ENCODE data around the gene SUPT3H. TPM values are rescaled to one million over a fixed set of nuclear protein-coding genes. Genes with fewer than 3 reads are reported as not detected.

Gene SUPT3H
- total and polyA plus RNA-seq, 5 experiments from 2014 or later, result 16.9 to 20.8 (median 20.0) TPM

DNA sequence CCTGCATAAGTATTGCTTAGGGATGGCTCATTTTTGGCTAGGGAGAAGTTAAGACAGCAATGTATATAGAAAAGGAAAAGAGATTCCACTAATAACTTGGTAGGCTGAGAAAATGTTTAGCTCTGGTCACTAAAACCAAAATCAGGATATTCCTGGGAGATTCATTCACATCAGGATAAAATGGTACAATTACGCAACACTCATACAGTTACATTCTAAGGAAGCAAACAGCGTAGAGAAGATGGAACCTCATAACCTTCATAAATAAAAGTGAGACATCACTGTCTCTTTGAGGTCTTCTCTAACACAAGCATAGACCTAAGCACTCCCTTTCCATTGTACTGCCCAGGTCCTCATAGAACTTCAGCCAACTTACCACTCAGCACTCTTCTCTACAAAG, 345.3 kb downstream of the SUPT3H start:
- no peaks in the 10 kb centered on the region for H3K27me3 Mint-ChIP-seq
- H3K4me3 Mint-ChIP-seq, result no peak overlapping the region
- peaks cover 0 to 11% (median 5%) of the 10 kb centered on the region in 4 donors for H3K4me1 Mint-ChIP-seq
- H3K36me3 Mint-ChIP-seq, result peaks cover 0 to 12% (median 12%) of the 10 kb centered on the region in 3 donors
- peaks cover 0 to 15% (median 9%) of the 10 kb centered on the region in 9 donors for H3K9me3 Mint-ChIP-seq
- no peak for ATAC-seq
- DNase-seq, result no peak
- H3K27ac Mint-ChIP-seq, result no peak overlapping the region
- POLR2A ChIA-PET, result interaction anchor here (0.6 kb wide), 1 partner anchor 396 kb away, joined by 4 read pairs; no protein-coding TSS in a partner anchor

DNA sequence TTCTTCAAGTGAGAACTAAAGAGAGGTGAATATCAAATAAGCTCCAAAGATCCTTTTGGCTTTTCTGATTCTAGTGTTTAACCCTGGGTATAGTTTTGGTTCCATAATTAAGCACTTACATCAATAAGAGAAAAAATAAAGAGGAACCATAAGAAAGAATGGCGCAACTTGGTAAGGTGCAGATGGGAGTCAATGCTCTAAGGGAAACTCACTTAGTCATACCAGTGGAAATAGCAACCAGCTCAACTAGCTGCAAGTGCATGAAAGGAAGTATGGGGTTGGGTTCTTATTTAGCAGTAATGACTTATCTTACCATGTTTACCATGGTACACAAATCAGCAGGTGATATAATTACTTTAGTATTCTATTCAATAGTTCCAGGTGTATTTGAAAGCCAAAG, 346.1 kb downstream of the SUPT3H start:
- no peak for ATAC-seq
- no peaks in the 10 kb centered on the region for H3K27me3 Mint-ChIP-seq
- no peak overlapping the region for H3K27ac Mint-ChIP-seq
- H3K4me1 Mint-ChIP-seq, result peaks cover 3 to 11% (median 5%) of the 10 kb centered on the region in 4 donors
- H3K36me3 Mint-ChIP-seq, result peaks cover 3 to 18% (median 16%) of the 10 kb centered on the region in 3 donors
- POLR2A ChIA-PET, result no interaction called here
- peaks cover 0 to 20% (median 12%) of the 10 kb centered on the region in 9 donors for H3K9me3 Mint-ChIP-seq
- DNase-seq, result no peak
- H3K4me3 Mint-ChIP-seq, result no peak overlapping the region

DNA sequence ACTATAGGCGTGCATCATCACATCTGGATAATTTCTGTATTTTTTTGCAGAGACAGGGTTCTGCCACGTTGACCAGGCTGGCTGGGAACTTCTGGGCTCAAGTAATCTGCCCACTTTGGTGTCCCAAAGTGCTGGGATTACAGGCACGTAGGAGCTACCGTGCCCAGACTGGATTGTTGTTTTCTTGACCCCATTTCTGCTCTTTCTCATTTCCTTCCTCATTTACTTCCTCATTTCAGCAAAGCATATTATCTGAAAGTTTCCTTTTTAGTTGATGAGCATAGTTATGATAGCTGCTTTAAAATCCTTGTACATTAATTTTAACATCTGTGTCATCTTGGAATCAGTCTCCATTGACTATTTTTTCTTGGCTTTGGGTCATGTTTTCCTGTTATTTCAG, 350.6 kb downstream of the SUPT3H start:
- DNase-seq (no peak), ATAC-seq (no peak)
- H3K27ac Mint-ChIP-seq, result no peak overlapping the region
- POLR2A ChIA-PET, result interaction anchor here (1.1 kb wide), 1 partner anchor 14 kb away, joined by 4 read pairs; no protein-coding TSS in a partner anchor
- H3K4me3 Mint-ChIP-seq, result no peak overlapping the region
- peaks cover 0 to 27% (median 14%) of the 10 kb centered on the region in 9 donors for H3K9me3 Mint-ChIP-seq
- peaks cover 5 to 13% (median 9%) of the 10 kb centered on the region in 4 donors for H3K4me1 Mint-ChIP-seq
- H3K36me3 Mint-ChIP-seq, result peaks cover 3 to 25% (median 16%) of the 10 kb centered on the region in 3 donors
- H3K27me3 Mint-ChIP-seq, result no peaks in the 10 kb centered on the region

DNA sequence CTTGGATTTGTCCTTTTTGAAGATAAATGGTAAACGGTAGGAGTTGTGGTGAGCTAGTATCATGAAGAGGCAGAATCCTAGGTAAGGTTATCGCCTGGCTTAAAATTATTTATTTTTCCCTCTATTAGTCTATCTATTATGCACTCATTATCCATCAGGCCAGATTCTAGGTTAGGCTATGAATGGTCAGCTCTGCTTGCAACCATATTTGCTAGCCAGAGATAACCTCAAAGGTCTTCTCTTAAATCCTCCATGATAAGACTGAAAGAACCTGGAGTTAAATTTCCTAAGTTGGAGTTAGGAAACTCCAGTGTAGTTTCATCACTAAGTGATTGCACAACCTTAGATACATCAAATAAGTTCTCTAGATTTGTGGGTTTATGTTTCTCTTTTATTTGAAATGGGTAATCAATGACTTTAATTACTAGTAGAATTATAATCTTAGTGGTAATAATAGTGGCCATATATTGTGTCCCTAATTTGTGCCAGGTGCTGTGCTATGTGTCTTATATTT, 351.7 kb downstream of the SUPT3H start:
- Mint-ChIP-seq H3K4me1 (peaks cover 8 to 21% (median 17%) of the 10 kb centered on the region in 4 donors), H3K4me3 (no peak overlapping the region), H3K36me3 (peaks cover 3 to 25% (median 16%) of the 10 kb centered on the region in 3 donors), H3K27ac (no peak overlapping the region), H3K9me3 (peaks cover 0 to 27% (median 14%) of the 10 kb centered on the region in 9 donors), H3K27me3 (no peaks in the 10 kb centered on the region)
- POLR2A ChIA-PET, result interaction anchor here (1.1 kb wide), 1 partner anchor 16 kb away, joined by 4 read pairs; no protein-coding TSS in a partner anchor
- DNase-seq, result no peak
- ATAC-seq, result no peak

DNA sequence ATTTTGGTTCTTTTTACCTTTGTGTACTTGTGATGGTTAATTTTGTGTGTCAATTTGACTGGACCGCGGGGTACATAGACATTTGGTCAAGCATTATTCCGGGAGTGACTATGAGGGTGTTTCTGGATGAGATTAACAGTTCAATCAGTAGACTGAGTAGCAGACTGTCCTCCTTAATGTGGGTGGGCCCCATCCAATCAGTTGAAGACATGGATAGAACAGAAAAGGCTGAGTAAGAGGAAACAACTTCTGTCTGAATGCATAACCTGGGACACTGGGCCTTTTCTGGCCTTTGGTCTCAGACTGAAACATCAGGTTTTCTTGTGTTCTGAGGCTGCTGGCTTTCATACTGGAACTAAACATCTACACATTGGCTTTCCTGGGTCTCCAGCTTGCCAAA, 353.1 kb downstream of the SUPT3H start:
- no peak for ATAC-seq
- Mint-ChIP-seq H3K9me3 (peaks cover 0 to 27% (median 14%) of the 10 kb centered on the region in 9 donors), H3K27ac (no peak overlapping the region), H3K27me3 (no peaks in the 10 kb centered on the region), H3K4me3 (no peak overlapping the region), H3K4me1 (peaks cover 8 to 25% (median 18%) of the 10 kb centered on the region in 4 donors), H3K36me3 (peaks cover 3 to 25% (median 16%) of the 10 kb centered on the region in 3 donors)
- POLR2A ChIA-PET, result interaction anchor here (0.6 kb wide), 1 partner anchor 369 kb away, joined by 4 read pairs; no protein-coding TSS in a partner anchor
- DNase-seq, result no peak

DNA sequence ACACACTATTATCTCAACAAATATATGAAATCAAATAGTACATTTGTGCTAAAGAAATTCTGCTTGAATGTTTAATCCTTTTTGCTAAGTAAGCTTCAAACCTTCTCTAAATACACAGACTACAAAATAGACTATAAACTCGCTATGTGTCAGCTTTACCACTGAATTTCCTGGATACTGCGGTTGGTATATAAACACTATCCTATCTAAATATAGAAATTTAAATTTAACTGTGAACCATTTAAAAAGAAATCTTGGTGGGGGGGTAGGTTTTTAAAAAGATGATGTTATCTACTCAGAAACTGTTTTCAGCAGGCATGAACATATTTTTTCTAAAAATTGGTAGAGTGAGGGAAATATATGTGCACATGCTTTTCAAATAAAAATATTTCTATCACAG, 356.1 kb downstream of the SUPT3H start:
- Mint-ChIP-seq H3K9me3 (peaks cover 0 to 9% (median 4%) of the 10 kb centered on the region in 9 donors), H3K4me1 (peaks cover 10 to 23% (median 18%) of the 10 kb centered on the region in 4 donors), H3K27me3 (no peaks in the 10 kb centered on the region), H3K4me3 (peak overlapping the region in 6 of 10 donors; percentile 20 to 47 (median 39)), H3K27ac (peak overlapping the region in 4 of 10 donors; percentile 27 to 58 (median 45)), H3K36me3 (peaks cover 2 to 9% (median 4%) of the 10 kb centered on the region in 3 donors)
- POLR2A ChIA-PET, result interaction anchor here (1.5 kb wide), 1 partner anchor 28 kb away, joined by 4 read pairs; no protein-coding TSS in a partner anchor
- peak; percentile 94 to 95 for ATAC-seq
- peak in 4 of 10 donors; percentile 28 to 64 (median 47) for DNase-seq

DNA sequence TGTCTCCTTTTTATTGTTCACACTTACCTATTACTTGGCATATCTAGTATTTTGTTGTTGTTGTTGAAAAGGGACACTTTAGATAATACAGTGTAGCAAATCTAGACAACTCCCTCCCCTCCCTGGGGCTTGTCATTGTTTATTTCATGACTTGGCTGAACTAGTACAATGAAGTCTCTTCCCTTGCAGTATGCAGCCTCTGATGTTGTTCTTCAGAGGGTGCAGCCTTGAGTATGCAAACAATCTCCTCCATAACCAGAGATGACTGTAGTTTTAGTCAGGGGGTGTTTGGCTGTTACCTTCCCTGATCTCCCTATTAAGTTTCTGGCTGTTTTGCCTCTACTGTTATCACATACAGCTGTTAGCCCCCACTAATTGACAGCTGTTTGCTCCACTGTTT, 365.0 kb downstream of the SUPT3H start:
- Mint-ChIP-seq H3K27me3 (no peaks in the 10 kb centered on the region), H3K4me1 (peaks cover 0 to 4% (median 0%) of the 10 kb centered on the region in 4 donors), H3K27ac (no peak overlapping the region), H3K4me3 (no peak overlapping the region), H3K36me3 (peaks cover 19 to 37% (median 29%) of the 10 kb centered on the region in 3 donors), H3K9me3 (peaks cover 5 to 29% (median 12%) of the 10 kb centered on the region in 9 donors)
- ATAC-seq (no peak), DNase-seq (no peak)
- POLR2A ChIA-PET, result no interaction called here

DNA sequence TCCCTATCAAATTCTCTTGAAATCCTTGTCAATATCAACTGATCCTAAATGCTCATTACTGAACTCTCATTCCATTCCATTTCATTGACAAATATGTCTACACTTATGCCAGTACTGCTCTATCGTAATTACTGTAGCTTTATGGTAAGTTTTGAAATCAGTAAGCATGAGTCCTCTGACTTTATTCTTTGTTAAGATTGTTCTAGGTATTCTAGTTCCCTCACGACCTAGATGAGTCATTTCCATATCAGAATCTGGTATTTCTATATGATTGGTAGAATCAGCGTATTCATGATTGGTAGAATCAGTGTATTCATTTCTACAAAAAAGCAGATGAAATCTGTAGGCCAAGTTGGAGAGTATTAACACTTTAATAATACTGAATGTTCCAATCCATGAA, 368.2 kb downstream of the SUPT3H start:
- POLR2A ChIA-PET, result no interaction called here
- Mint-ChIP-seq H3K4me3 (no peak overlapping the region), H3K4me1 (peaks cover 0 to 4% (median under 1%) of the 10 kb centered on the region in 4 donors), H3K27me3 (no peaks in the 10 kb centered on the region), H3K9me3 (peaks cover 5 to 47% (median 14%) of the 10 kb centered on the region in 9 donors), H3K36me3 (peaks cover 21 to 48% (median 45%) of the 10 kb centered on the region in 3 donors), H3K27ac (no peak overlapping the region)
- no peak for ATAC-seq
- no peak for DNase-seq

DNA sequence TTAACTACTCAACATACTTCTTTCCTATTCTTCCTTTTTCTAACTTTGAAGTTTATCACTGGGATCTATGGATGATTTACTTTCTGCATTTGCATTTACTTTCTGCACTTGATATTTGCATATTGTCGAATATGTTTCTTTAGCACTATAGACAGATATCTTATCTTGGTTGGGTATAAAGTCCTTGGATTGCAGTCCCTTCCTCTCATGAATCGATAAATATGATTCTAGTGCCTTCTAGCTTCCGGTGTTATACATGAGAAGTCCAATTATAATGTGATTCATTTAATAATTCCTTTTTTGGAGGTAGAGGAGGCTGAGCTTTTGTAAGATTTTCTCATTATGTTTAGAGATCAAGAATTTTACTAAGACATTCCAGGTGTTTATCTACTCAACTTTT, 370.8 kb downstream of the SUPT3H start:
- no peak for ATAC-seq
- Mint-ChIP-seq H3K4me1 (peaks cover 3 to 15% (median 10%) of the 10 kb centered on the region in 4 donors), H3K27me3 (no peaks in the 10 kb centered on the region), H3K4me3 (no peak overlapping the region), H3K9me3 (peaks cover 2 to 32% (median 3%) of the 10 kb centered on the region in 9 donors), H3K27ac (no peak overlapping the region), H3K36me3 (peaks cover 3 to 27% (median 25%) of the 10 kb centered on the region in 3 donors)
- DNase-seq, result no peak
- POLR2A ChIA-PET, result no interaction called here

DNA sequence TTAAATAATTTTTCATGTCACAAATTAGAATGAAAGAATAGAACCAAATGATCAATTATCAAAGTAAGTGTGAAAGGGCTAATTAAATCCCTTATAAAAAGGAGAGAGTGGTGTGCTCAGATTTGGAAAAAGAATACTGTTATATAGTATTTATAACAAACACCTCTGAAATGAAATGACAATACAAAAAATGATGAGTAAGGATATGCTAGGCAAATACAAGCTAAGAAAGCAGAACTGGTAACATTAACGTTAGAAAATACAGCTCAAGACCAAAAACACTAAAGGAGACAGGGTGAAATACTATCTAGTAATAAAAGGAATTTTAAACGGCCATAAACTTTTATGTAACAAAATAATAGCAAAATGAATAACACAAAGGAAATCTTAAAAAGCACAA, 373.8 kb downstream of the SUPT3H start:
- DNase-seq (no peak), ATAC-seq (no peak)
- Mint-ChIP-seq H3K9me3 (peaks cover 0 to 19% (median 0%) of the 10 kb centered on the region in 9 donors), H3K27ac (no peak overlapping the region), H3K4me3 (no peak overlapping the region), H3K4me1 (peaks cover 8 to 29% (median 26%) of the 10 kb centered on the region in 4 donors), H3K36me3 (peaks cover 2 to 19% (median 17%) of the 10 kb centered on the region in 3 donors), H3K27me3 (no peaks in the 10 kb centered on the region)
- POLR2A ChIA-PET, result no interaction called here

DNA sequence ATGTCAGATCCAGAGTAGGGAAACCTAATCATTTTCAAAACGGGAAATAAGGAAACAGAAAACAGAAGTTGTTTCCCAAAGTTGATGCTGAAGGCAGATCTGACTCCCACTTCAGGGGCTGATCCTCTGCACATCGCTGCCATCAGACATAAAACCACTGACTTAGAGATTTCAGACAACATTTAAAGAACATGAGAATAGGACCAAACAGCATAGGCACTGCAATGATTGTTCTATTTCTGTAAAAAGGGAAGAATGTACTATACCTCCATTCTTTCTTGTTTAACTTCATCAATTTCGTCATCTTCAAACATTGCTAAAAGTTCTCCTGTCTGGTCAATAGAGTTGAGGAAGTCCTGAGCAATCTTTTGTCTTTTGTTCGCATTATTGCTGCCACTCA, 374.3 kb downstream of the SUPT3H start:
- H3K4me3 Mint-ChIP-seq, result no peak overlapping the region
- peaks cover 2 to 20% (median 17%) of the 10 kb centered on the region in 3 donors for H3K36me3 Mint-ChIP-seq
- POLR2A ChIA-PET, result no interaction called here
- peak overlapping the region in 4 of 10 donors; percentile 15 to 66 (median 22) for H3K27ac Mint-ChIP-seq
- H3K9me3 Mint-ChIP-seq, result peaks cover 0 to 19% (median 0%) of the 10 kb centered on the region in 9 donors
- no peaks in the 10 kb centered on the region for H3K27me3 Mint-ChIP-seq
- ATAC-seq (no peak), DNase-seq (no peak)
- peaks cover 8 to 29% (median 26%) of the 10 kb centered on the region in 4 donors for H3K4me1 Mint-ChIP-seq

DNA sequence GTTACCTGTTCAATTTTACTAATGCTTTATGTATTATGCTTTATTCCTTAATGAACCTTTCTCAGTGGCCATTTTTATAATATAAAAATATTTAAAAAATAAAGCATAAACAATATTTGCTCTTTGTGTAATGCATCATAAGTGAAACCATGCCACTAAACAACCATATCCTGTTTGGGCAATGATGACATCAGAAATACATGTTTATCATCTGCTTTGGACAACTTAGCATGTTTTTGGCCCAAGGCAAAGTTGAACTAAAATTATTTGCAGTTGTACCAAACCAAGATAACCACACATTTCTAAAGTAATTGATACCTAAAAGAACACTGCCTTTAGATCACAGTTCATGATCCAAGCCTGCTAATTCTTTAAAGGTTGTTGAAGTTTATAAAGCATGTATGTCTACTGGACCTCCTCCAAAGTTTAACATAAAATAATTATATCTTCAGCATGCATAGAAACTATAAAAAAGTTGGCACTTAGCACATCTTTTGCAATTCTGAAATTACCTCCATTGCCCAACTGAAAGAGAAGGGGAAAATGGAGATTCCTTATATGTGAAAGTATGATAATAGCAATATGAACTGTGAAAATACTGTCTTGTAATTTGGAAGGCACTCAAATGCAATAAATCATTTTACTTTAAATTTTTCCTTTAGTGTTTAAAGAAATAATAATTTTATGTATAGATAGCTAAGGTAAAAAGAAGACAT, 375.2 kb downstream of the SUPT3H start:
- DNase-seq, result no peak
- Mint-ChIP-seq H3K27ac (peak overlapping the region; percentile 33 to 88 (median 71)), H3K36me3 (peaks cover 2 to 16% (median 15%) of the 10 kb centered on the region in 3 donors), H3K27me3 (no peaks in the 10 kb centered on the region), H3K4me1 (peaks cover 8 to 29% (median 26%) of the 10 kb centered on the region in 4 donors), H3K9me3 (peaks cover 0 to 17% (median 0%) of the 10 kb centered on the region in 9 donors), H3K4me3 (peak overlapping the region in 2 of 10 donors; percentile 44 to 52)
- POLR2A ChIA-PET, result interaction anchor here (0.8 kb wide), 1 partner anchor 25 kb away, joined by 3 read pairs; no protein-coding TSS in a partner anchor
- ATAC-seq, result peak in 1 of 2 donors; percentile 28

All from naive thymus-derived CD8-positive, alpha-beta T cell (primary cell).